K562 (cell line): ENCODE results near the gene AMPD3. TPM values are rescaled to one million over a fixed set of nuclear protein-coding genes. Genes with fewer than 3 reads are reported as not detected.

Experiments used
- ATAC-seq: fragments of 200-7000 bp; cut with Tn5 transposase; 3 replicates; pipeline ENCODE4 v1.9.1; 2020; ENCODE audit warnings: moderate library complexity
- BruUV-seq: library from RNA; stranded (reverse); fragments of 400-500 nt; replicated peaks from 2 replicates; lab custom pipeline; 2021; lab: Mats Ljungman, UMichigan
- CTCF ChIA-PET: fragments of 300-600 bp; formaldehyde crosslinking; extraction: SDS; loops from one replicate; lab custom pipeline; 2021; ENCODE audit warnings: low intra/inter-chr PET ratio; lab: Yijun Ruan, JAX
- POLR2A ChIA-PET: fragments of 300-600, 350-650 bp; sonication (Branson Sonifier 250); formaldehyde crosslinking; extraction: SDS; loops from one replicate; lab custom pipeline; 2021; ENCODE audit warnings: antibody characterized with exemption, inconsistent platforms; lab: Yijun Ruan, JAX
- DNase-seq, 4 experiments: peaks; one replicate each; pipeline versions ENCODE4 v3.0.0 to v3.0.0-alpha.2; 2011 to 2018; ENCODE audit warnings: low spot score in 3 of 4, mixed read lengths in 3 of 4; ENCODE audit errors: extremely low read depth in 1 of 4
- FAIRE-seq: peaks from 2 replicates; lab custom pipeline; 2011; peaks lifted over from hg19 to GRCh38; lab: Jason Lieb, UNC
- H2AFZ ChIP-seq: 2 replicates; pipeline ENCODE4 v1.6.0; 2011; ENCODE audit warnings: low read depth, low read length, control low read depth, inconsistent platforms
- H3K27ac ChIP-seq: fragments of 200-600 bp; 3 replicates; pipeline ENCODE4 v1.8.0; 2011; ENCODE audit warnings: low read depth, mild to moderate bottlenecking, control low read depth, inconsistent platforms, low read length, moderate library complexity, mixed read lengths; ENCODE audit errors: extremely low read depth
- H3K27me3 ChIP-seq, 2 experiments: fragments of 300-600 bp in 1 of 2; 2 replicates in 1 of 2; 3 replicates in 1 of 2; pipeline versions ENCODE4 v1.6.0 to v1.8.0; 2011; ENCODE audit warnings: inconsistent platforms in 2 of 2, low read length in 2 of 2, mild to moderate bottlenecking in 1 of 2, mixed read lengths in 1 of 2, moderate library complexity in 1 of 2; ENCODE audit not compliant: control insufficient read depth in 2 of 2, insufficient read depth in 2 of 2
- H3K36me3 ChIP-seq: fragments of 300-600 bp; 3 replicates; pipeline ENCODE4 v1.8.0; 2011; ENCODE audit warnings: mild to moderate bottlenecking, low read length, inconsistent platforms; ENCODE audit not compliant: control insufficient read depth, insufficient read depth
- H3K4me1 ChIP-seq, 2 experiments: fragments of 200-600 bp in 1 of 2; replicated peaks in 1 of 2; 2 replicates in 1 of 2; 3 replicates in 1 of 2; pipeline versions ENCODE4 v1.5.1 to v1.8.0; 2011; ENCODE audit warnings: inconsistent platforms in 2 of 2, low read length in 2 of 2, mild to moderate bottlenecking in 1 of 2, mixed read lengths in 1 of 2, moderate library complexity in 1 of 2; ENCODE audit not compliant: control insufficient read depth in 2 of 2, insufficient read depth in 2 of 2
- H3K4me2 ChIP-seq: 2 replicates; pipeline ENCODE4 v1.6.1; 2011; ENCODE audit warnings: low read length, control low read depth, inconsistent platforms, mixed read lengths; ENCODE audit not compliant: insufficient read depth
- H3K4me3 ChIP-seq: fragments of 200-600 bp; sonication (generic), shearing (Covaris generic); 2 replicates; pipeline ENCODE4 v1.5.1; 2016; ENCODE audit warnings: control low read depth, inconsistent platforms
- H3K79me2 ChIP-seq: fragments of 200-600 bp; 3 replicates; pipeline ENCODE4 v1.8.0; 2011; ENCODE audit warnings: low read length, inconsistent platforms; ENCODE audit not compliant: control insufficient read depth, insufficient read depth
- H3K9ac ChIP-seq, 2 experiments: 2 replicates each; pipeline versions ENCODE4 v1.6.0 to v1.6.1; 2011; ENCODE audit warnings: low read depth in 2 of 2, low read length in 2 of 2, control low read depth in 1 of 2, inconsistent platforms in 1 of 2, mild to moderate bottlenecking in 1 of 2, mixed read lengths in 1 of 2; ENCODE audit not compliant: insufficient read depth in 1 of 2
- H3K9me1 ChIP-seq: one replicate; pipeline ENCODE4 v1.6.0; 2011; ENCODE audit warnings: inconsistent platforms, mild to moderate bottlenecking, low read length, moderate library complexity; ENCODE audit not compliant: control insufficient read depth, insufficient read depth
- H3K9me3 ChIP-seq: replicated peaks from 2 replicates; pipeline ENCODE4 v1.5.1; 2011; ENCODE audit warnings: low read depth, low read length, inconsistent platforms; ENCODE audit not compliant: control insufficient read depth, insufficient read depth
- H4K20me1 ChIP-seq: replicated peaks from 2 replicates; pipeline ENCODE4 v1.6.1; 2011; ENCODE audit warnings: low read length, inconsistent platforms, mixed read lengths; ENCODE audit not compliant: control insufficient read depth, insufficient read depth
- BCLAF1 ChIP-seq, 2 experiments: fragments of 450-650 bp in 1 of 2; IDR thresholded peaks; 2 replicates each; pipeline ENCODE4 v1.6.1; 2011 to 2017; ENCODE audit warnings: low read depth in 2 of 2, antibody characterized with exemption in 1 of 2, borderline replicate concordance in 1 of 2, low read length in 1 of 2, mild to moderate bottlenecking in 1 of 2, mixed read lengths in 1 of 2; ENCODE audit not compliant: control insufficient read depth in 1 of 2
- KLF1 ChIP-seq: fragments of 450-650 bp; IDR thresholded peaks from 2 replicates; pipeline ENCODE4 v1.6.1; 2016; ENCODE audit warnings: missing genetic modification characterization, missing compliant biosample characterization
- PHB2 ChIP-seq: fragments of 450-650 bp; IDR thresholded peaks from 2 replicates; pipeline ENCODE4 v1.6.1; 2017; ENCODE audit warnings: low read depth
- PTTG1 ChIP-seq: fragments of 450-650 bp; IDR thresholded peaks from 2 replicates; pipeline ENCODE4 v1.6.1; 2016; ENCODE audit warnings: low read depth, mild to moderate bottlenecking, missing genetic modification characterization, missing compliant biosample characterization
- RB1 ChIP-seq: fragments of 450-650 bp; IDR thresholded peaks from 2 replicates; pipeline ENCODE4 v1.6.1; 2017; ENCODE audit warnings: low read depth, mild to moderate bottlenecking
- SMARCA5 ChIP-seq: fragments of 450-650 bp; IDR thresholded peaks from 2 replicates; pipeline ENCODE4 v1.6.1; 2016
- TBP ChIP-seq: optimal IDR thresholded peaks from 2 replicates; pipeline ENCODE3; 2011; ENCODE audit warnings: low read depth, low read length, improper control_type of control experiment
- ZBED1 ChIP-seq: IDR thresholded peaks from 2 replicates; pipeline ENCODE4 v1.6.1; 2014
- ZFP1 ChIP-seq: fragments of 450-650 bp; formaldehyde crosslinking; IDR thresholded peaks from 2 replicates; pipeline ENCODE4 v1.4.0; 2020; ENCODE audit warnings: mild to moderate bottlenecking, mixed read lengths
- ZNF121 ChIP-seq: sonication (generic); formaldehyde crosslinking; conservative IDR thresholded peaks from 2 replicates; pipeline ENCODE4 v1.8.0; 2022; ENCODE audit warnings: missing genetic modification reagents
- WGBS: fragments of 100-300 bp; shearing (Covaris generic); methylation state at CpG from one replicate; pipeline ENCODE4 v1.1.6; 2016; ENCODE audit warnings: low coverage, mixed read lengths; ENCODE audit not compliant: insufficient coverage; ENCODE audit errors: missing lambda C conversion rate; 5-methylcytosine and 5-hydroxymethylcytosine counted together
- in situ Hi-C: fragments of 300-500 bp; cut with MboI; formaldehyde crosslinking; loops from 4 replicates; pipeline ENCODE4 v1.15.0; 2018; ENCODE audit warnings: inconsistent platforms, mixed read lengths
- intact Hi-C: fragments of 100-400 bp; cut with micrococcal nuclease; formaldehyde crosslinking; loops from 2 replicates; pipeline ENCODE4 v1.14.2; 2022
- polyA plus RNA-seq, 8 experiments: library from polyadenylated mRNA; depleted of rRNA in 4 of 8; stranded (reverse) in 5 of 8; unstranded in 3 of 8; fragments of >200 nt; fragmentation: Nextera tagmentation in 2 of 8; fragmentation: Illumina TruSeq in 1 of 8; extraction: Ambion mirVana in 2 of 8; extraction: Trizol in 1 of 8; gene quantifications; 2 replicates each; pipeline versions ENCODE4 v1.2.1 to v1.2.3, GENCODE V29; 2011 to 2014; ENCODE audit warnings: inconsistent platforms in 1 of 8, missing spikeins in 1 of 8
- total RNA-seq, 7 experiments: library from RNA; depleted of rRNA in 6 of 7; stranded (reverse); fragments of >200 nt in 6 of 7; fragmentation: Illumina TruSeq in 2 of 7; extraction: Trizol in 2 of 7; gene quantifications; 2 replicates each; pipeline versions ENCODE4 v1.2.1 to v1.2.3, GENCODE V29; 2011 to 2021; ENCODE audit warnings: low replicate concordance in 1 of 7

The AMPD3 gene
- total and polyA plus RNA-seq, 9 of the 15 experiments (the other 6 are each of a cell fraction or from before 2014, with no cell fraction given): 4.4 to 23.6 (median 11.2) TPM

GRCh38 chr11:10514709-10515108 lies 59.6 kb downstream of the AMPD3 start:
- CTCF ChIA-PET: interaction anchor here (0.5 to 3.0 kb wide), 4 partner anchors 139 to 428 kb away, joined by 3 to 13 read pairs (median 8); no protein-coding TSS in a partner anchor
- Histone ChIP-seq H3K36me3 (peaks cover 36% of the 10 kb centered on the region; the same call in 2 of the 3 replicates), H3K79me2 (no peaks in the 10 kb centered on the region), H3K4me3 (no peak overlapping the region), H3K27ac (no peak overlapping the region), H3K9ac (no peak overlapping the region), H3K4me1 (no peaks in the 10 kb centered on the region), H2AFZ (no peak overlapping the region), H3K9me3 (no peaks in the 10 kb centered on the region), H4K20me1 (no peaks in the 10 kb centered on the region), H3K27me3 (no peaks in the 10 kb centered on the region), H3K4me2 (no peak overlapping the region), H3K9me1 (no peaks in the 10 kb centered on the region)
- intact Hi-C loops: loop anchor here (2.0 to 5.0 kb wide), 2 partner anchors 140 to 223 kb away; no protein-coding TSS in a partner anchor
- ATAC-seq: no peak
- no TSS peak for BruUV-seq
- DNase-seq: no peak
- no peak for FAIRE-seq
- TF ChIP-seq ZNF121 (no peak), ZBED1 (no peak), RB1 (no peak), TBP (no peak), KLF1 (tag) (no peak), PHB2 (no peak), ZFP1 (CRISPR knock-in tag) (no peak), PTTG1 (tag) (no peak), BCLAF1 (IDR thresholded peaks at IDR 0.05; ENCODE audit: borderline replicate concordance in 1 of 2, control insufficient read depth in 1 of 2, low read depth in 2 of 2, low read length in 1 of 2) (no peak), SMARCA5 (no peak)
- POLR2A ChIA-PET: interaction anchor here (1.7 kb wide), 1 partner anchor 9 kb away, joined by 5 read pairs; no protein-coding TSS in a partner anchor
- in situ Hi-C loops: loop anchor here (25.0 kb wide), 1 partner anchor 223 kb away; no protein-coding TSS in a partner anchor
- 84% methylated on average over 2 of the region's 2 CpGs for WGBS
